HG02885 (cell line): ENCODE data around the gene GMPR.
A peak's percentile ranks its signal among the peaks of the same experiment; 100 is the strongest.

Experiments
- ATAC-seq: cut with Tn5 transposase; IDR thresholded peaks from one replicate; pipeline ENCODE4 v1.9.1; 2021; ENCODE audit warnings: mild to moderate bottlenecking; ENCODE audit not compliant: unreplicated experiment, poor library complexity

Gene GMPR

DNA sequence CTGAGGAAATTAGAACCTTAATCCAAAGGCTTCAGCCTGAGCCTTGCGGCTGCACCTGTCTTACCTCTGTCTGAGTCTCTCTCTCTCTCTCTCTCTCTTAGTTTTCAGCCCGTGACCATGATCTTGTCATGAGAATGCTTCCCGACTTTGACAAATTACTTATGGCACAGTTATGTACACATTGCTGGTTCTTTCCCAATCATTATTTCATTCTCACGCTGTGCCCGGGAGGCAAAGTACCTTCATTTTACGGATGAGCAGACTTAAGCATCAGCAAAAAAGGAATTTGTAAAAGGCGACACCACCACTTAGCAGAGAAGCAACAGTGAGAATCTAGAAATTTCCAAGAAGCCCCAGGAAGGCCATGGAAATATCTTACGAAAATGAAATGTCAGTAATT lies 54.6 kb downstream of the GMPR start:
- ATAC-seq, result no peak

DNA sequence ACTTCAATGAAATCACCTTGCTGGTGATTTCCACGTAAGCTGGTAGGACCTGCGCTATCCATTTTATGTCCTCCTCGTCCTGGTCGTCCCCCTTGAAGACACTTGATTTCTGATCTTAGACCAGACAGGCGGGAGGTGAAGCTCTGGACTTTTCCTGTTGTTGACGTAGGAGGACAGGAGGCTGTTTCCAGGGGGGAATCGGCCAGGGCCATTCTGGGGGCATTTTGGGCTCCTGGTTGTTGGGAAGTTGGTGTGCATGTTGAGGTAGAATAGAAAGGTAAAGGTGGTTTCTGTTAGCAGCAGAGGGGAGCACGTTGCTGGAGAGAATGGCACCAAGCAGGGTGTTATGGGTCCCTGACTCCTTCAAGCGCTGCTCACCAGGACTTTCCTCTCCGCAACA lies 56.0 kb downstream of the GMPR start:
- no peak for ATAC-seq

DNA sequence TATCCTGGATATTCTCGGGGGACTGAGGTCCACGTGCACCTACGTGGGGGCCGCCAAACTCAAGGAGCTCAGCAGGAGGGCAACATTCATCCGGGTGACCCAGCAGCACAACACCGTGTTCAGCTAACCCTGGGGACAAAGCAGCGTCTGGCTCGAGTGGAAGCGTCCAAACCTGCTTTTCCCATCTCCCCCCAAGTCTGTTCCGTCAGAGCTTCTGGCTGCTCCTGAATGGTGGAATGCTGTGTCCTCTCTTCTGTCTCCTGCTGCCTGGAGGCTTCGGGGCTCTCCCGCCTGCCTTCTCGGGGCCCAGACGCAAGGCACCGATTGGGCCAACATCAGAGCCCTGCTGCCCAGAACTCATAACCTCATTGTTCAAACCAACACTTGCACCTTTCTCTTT lies 56.7 kb downstream of the GMPR start:
- no peak for ATAC-seq

DNA sequence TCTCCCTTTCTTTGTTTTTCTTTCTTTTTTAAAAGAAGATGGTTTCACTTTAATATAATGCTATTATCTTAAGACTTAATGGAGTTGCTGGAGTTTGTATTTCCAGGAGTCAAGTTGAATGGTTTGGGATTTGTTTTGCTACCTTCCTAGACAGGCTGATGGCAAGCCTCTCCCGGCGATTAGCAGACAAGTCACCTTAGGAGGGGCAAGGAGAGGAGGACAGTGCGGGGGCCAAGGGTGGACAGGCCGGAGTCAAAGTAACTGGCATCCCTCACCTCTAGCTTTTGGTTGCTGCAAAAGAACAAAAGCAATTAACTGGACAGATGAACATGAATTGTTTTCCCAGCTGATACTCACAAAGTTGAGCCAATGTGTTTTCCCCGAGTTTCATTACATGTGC lies 57.1 kb downstream of the GMPR start:
- ATAC-seq, result no peak

DNA sequence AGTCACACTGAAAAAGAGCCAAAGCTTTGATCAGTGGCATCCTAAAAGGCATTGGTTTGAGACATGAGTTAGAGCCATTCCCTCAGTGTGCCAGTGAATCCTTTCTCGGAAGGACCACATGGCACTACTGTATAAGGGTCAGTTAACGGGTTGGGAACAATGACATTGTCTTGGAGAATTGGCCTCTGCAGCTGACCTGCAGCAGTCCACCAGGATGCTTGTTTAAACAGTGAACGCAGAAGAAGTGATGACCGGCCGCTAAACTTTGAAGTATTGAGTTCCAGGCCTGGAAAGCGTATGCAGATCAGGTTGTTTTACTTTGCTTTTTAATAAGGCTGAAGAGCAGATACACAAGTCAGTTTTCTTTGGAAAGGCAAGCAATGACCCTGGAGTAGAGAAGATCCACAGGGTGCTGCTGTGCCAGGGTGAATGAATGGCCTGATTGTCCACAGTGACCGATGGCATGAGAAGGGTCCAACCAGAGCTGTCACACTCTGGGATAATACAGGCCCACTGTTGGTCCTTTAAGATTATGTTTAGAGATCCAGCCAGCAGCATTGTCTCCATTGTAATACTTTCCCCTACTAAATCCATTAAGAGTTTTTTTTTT lies 57.8 kb downstream of the GMPR start:
- no peak for ATAC-seq

DNA sequence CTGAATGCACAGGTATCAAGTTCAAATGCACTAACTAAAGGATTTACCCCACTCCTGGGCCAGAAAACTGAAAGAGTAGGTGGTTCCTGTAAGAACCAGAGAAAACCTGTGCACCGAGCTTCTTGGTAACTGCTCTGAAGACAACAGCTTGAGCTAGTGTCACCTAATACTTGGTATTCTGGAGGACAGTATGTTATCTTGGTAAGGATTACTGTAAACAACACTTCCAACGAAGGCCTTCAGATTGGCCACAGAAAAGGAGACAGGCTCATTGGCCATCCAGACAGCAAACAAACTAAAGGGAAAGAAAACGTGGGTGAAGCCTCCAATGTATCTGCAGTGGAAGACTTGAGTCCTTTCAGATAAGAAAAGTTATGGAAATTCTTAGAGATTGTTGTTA lies 61.5 kb downstream of the GMPR start:
- ATAC-seq, result no peak

DNA sequence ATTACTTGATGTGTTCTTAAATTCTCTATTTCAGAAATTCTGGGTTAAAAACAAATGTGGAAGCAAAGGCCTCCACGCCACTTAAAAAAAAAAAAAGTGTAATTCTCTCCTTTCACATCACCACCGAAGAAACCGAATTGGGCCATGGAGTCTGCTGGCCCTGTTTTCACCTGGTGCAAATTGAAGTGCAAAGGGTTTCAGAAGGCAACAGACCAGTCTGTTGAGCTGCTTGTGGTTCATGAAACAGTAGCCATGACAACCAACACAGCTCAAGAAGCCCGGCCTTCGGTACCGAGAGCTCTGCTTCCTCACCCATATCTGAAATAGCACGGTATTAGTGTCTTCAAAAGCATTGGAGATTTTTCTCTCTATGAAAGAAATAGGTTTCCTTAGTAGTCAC lies 63.1 kb downstream of the GMPR start:
- ATAC-seq, result peak; percentile 52

DNA sequence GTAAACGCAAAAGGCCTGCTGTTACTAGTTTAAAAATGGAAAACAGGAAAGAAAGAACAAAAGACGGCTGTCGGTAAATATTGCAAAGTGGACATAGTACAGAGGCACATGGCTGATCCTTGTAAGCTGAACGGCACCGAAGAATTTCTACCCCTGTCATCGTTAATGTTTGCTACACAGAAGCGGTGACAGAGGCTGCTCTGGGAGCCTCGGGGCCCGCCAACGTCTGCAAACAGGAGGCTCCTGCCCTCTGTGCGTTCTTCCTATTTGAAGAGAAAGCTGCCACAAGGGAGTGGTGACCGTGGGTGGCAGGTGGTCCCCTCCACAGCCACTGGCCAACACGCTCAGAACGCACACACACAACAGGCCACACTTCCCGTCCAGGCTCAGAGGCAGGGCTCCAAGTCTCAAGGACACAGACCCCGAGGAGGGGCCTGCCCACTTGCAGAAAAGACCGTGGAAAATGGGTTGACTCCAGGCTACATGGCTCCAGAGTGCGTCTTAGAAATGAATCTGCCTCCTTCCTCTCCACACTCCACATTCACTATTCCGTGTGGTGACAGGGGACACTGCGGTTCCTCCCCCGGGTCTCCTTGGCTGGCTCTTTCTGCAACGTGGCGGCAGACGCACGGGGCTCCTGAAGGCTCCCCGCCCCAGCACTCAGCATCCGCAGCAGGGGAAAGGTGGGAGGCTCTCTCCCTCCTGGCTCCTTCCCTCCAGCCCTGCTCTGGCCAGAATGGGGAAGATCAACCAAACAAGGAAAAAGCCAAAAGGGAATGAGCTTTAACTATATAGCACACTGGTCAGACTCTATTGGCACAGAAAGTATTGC lies 64.5 kb downstream of the GMPR start:
- ATAC-seq, result no peak

DNA sequence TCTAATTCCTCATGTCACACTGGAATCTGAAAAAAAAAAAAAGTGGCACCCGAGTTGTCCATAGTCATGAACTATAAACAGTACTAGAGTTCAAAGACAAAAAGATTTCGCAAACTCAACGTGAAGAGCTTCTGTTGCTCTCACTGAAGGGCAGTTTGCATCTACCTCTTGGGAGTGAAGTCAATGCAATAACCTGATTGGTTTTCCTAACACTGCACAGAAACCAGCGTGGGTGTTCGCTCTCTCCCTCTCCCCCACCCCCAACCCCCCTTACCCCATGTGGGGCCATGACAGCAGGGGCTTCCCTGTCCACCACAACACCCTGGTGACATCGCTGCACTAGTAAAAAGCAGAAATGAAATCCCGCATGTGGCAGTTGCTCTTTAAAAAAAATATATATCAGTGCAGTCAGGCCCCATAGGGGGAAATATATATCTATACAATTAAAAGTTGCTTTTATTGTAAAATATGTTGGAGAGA lies 66.9 kb downstream of the GMPR start:
- peak; percentile 87 for ATAC-seq

DNA sequence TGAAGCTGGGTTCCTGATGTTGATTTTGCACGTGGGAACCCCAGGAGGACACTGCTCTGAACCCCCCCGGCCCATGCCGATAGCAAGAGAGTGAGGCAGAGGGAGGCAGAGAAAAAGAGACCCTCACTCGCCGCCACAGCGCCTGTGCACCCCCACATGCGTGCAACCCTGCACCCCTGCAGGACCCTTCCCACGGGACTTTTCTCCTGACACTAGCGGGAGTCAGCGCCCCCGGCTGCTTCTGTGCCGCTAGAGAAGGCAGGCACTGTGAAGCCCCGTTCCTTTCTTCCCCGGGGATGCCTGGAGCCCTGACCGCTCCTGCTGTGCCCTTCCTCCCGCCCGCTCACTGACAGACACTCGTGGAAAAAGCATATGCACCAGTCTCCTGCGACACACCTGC lies 67.4 kb downstream of the GMPR start:
- ATAC-seq, result peak; percentile 30

DNA sequence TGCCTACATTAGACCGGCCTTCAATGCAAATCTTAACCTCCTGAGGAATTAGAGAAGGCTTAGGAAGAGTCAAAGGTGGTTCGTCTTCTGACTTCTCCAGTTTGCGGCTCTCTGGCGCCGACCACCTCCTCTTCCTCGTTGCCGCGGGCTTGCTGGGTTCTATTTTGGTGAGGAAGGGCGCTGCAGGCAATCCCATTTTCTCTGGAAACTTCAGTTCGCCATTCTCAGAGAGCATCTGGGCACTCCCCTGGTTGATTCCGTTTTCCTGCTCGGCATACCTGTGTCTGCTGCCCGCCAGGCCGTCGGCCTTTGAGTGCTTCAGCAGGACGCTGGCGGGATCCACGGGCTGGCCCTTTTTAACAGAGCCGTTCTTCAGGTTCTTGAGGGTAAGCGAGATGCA lies 67.9 kb downstream of the GMPR start:
- no peak for ATAC-seq

DNA sequence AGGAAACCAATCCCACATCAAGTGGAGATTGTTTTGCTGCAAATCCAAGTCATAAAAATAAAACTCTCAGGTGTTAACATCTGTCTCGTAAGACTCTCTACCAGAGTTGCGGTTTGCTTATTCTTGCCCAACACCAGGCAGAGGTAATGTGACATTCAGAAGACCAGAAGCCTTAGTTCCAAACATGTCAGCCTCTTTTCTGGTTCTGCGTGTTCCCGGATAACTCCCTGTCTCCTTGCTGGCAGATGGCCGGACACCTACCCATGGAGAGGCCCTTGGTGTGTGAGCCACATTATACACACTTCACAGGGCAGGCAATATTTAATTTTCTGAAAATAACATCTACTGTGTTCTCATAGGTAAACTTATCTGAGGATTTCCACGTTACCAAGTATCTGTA lies 73.4 kb downstream of the GMPR start:
- no peak for ATAC-seq

DNA sequence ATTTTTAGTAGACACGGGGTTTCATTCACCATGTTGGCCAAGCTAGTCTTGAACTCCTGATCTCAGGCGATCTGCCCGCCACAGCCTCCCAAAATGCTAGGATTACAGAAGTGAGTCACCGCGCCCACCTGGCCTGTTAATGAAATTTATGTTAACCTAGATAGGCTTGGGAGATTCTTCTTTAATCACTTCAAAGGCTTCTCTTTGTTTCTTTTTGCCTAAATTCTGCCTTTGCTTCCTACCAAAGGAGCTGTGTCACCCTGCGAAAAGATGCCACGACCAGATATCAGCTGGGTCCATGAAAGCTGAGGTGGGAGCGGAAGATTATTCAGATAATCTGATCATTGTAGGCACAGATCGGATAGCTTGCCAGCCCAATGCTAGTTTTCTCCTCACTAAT lies 75.3 kb downstream of the GMPR start:
- ATAC-seq, result no peak

DNA sequence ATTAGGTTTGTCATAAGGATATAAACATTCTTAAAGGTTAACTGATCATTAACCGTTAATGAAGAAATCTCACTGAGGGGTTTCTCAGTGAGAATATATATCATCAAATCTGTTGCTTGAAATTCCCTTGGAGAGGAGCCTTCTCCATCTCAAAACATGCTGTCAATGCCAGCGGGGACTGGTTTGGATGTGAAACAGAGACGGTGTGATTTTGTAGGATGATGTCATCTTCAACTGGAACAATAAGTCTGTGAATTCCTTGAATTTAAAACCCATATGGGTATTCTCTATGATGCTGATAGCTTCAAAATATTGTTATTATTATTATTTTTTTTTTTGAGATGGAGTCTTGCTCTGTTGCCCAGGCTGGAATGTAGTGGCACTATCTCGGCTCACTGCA lies 75.9 kb downstream of the GMPR start:
- no peak for ATAC-seq

DNA sequence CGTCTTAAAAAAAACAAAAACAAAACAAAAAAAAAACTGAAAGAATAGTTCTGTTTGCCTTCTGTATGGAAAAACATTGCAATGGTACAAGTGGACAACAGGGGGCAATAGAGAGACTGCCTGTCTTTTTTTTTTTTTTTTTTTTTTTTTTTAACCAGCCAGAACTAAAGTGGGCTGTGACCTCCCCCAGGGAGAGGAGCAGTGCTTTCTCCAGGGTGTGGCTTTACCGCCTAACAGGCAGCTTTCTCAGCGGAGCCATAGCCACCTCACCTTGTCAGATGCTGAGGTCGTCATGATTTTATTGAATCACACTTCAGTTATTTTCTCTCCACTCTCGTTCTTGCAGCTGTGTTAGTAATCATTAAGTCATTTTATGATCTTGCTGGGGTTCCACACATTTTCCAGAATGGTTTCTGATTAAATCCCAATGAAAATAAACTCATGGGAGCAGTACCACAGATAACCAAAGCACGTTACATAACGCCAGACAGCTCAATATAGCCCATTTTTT lies 78.4 kb downstream of the GMPR start:
- ATAC-seq, result no peak

DNA sequence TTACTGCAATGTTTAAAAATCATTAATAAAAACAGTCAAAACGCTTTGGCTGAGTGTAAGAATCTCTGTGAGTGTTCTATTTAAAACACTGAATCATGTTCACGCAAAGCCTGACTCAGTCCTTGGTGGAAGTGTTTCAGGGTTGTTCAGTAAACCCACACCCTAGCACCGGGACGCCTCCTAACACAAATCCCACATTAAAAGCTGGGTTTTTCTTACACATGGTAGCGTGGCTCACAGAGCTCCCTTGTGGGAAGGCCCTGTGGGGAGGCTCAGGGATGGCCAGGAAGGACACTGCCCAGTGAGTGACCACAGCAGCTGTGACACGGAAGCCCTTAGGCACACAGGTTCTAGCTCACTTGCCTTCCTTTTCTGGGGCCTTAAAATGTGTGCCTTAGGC lies 80.2 kb downstream of the GMPR start:
- ATAC-seq, result no peak

DNA sequence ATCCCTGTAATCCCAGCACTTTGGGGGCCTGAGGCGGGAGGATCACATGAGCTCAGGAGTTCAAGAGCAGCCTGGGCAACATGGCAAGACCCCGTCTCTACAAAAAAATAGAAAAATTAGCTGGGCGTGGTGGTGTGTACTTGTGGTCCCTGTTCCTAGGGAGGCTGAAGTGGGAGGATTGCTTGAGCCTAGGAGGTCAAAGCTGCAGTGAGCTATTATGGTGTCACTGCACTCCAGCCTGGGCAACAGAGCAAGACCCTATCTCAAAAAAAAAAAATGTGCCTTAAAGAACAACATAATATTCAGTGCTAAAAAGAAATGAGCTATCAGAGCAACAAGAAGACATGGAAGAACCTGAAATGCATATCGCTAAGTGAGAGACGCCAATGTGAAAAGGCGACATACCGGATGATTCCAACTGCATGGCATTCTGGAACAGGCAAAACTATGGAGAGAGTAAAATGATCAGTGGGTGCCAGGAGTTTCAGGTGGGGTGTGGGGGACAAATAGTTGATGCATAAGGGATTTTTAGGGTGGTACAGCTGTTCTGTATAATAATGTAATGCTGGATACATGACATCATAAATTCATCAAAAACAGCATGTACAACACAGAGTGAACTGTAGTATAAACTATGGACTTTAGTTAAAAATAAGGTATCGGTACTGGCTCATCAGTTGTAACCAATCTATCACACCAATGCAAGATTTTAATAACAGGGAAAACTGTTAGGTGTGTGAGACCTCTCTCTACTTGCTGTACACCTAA lies 80.8 kb downstream of the GMPR start:
- no peak for ATAC-seq

DNA sequence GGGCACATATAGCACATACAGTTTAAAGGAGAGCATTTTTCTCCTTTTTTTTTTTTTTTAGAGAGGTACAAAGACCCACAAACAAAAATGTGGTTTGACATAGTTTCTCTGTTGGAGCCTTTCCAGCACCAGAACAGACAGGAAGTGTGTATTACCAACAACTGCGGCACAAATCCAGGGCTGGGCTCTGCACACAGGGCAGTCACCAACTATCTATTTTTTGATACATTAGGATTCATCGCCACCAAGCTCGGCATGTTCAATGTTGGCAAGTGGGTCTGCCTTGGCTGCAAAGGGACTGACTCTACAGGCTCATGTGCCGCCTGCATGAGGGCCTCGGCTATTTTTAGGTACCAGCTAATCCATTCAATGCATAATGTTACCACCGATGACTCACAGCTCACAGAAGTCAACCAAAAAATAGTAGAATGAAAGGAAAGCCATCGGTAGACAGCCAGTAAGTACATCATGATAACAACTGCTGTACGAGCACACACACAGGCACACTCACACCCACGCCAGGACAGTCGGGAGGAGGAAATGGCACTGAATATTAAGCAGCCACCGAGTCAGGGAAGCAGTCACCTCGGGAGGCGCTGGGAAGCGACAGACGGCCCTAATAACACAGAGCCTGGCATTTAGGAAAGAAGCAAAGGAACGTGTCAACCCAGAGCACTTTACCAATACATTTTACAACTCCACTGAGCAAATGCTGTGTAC lies 81.6 kb downstream of the GMPR start:
- ATAC-seq, result peak; percentile 65

DNA sequence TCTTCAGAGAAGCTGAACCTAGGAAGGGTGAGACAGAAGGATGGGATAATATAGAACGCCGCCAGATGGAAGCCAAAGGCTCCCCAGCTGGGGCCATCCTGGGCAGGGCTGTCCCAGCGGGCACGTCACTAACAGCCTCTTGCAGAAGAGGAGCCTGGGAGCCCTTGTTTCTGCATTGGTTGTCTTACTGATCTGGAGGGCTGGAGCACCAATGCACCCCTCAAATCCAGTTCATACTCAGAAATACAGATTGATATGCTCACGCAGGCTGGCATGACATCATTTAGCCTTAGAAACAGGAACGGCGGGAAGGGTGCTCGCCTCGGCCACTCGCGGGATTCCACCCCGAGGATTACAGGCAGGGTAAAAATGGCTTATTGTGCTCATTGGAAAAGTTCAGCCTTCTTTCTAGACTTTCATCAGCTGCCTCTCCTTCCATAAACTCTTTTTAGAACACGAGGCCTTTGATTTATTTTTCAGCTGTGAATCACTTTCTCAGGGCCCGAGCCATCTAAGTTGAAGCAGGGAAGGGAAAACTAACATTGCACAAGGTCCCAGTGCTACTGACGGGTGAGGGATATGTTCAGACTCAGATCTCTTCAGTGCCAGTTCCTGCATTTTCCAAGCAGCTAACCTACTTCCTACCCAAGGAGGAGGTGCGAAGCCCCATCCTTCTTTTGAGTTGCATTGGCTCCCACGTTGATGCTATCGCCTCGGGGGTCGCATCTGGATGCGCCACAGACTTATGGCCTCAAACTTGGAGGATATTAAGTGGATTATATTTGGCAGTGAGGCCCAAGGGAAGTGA lies 82.3 kb downstream of the GMPR start:
- no peak for ATAC-seq

DNA sequence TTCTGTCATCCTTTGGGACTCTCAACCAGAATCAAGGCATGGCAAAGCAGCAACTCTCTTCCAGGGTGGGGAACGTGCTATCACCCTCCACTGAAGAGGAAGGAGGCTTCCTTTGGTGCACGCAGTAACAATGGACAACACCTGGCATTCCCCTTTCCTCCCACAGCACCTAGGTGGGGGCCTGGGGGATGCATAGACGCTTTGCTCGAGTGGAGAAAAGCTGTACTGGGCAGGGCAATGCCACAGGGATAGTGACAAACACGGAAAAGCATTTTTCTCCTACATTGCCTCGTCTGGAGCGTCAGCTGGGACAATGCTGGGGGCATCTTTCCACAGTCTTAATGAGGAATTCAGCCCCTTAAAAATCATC lies 82.9 kb downstream of the GMPR start:
- ATAC-seq, result no peak
